Suppressor macrophage treated with lipopolysaccharide for 1 hour (primary cell): ENCODE results near the gene YIF1B.
"Not testable (repeated sequence)": the region's sequence is repeated elsewhere in the genome, so short reads cannot be mapped to it uniquely, and the experiment has no call there.

ENCODE experiments used
- DNase-seq, 3 donors: peaks; one replicate each; pipeline ENCODE4 v3.0.0-alpha.2; 2020 to 2022

YIF1B gene

GRCh38 chr19:38270587-38271167, 45.1 kb downstream of the YIF1B start:
- peak; percentile 35 to 46 (median 41) for DNase-seq

- no peak for DNase-seq
Observed at GRCh38 chr19:38268539-38268938, 47.2 kb downstream of the YIF1B start.

GRCh38 chr19:38267761-38268483, 47.8 kb downstream of the YIF1B start:
- DNase-seq: no peak

- no peak for DNase-seq
Observed at GRCh38 chr19:38266981-38267597, 48.7 kb downstream of the YIF1B start.

- DNase-seq: no peak
Observed at GRCh38 chr19:38265921-38266429, 49.8 kb downstream of the YIF1B start.

GRCh38 chr19:38265213-38265861, 50.4 kb downstream of the YIF1B start:
- peak in 2 of 3 donors; percentile 26 to 28 for DNase-seq

- DNase-seq: peak in 1 of 3 donors; percentile 38
Observed at GRCh38 chr19:38264486-38265212, 51.1 kb downstream of the YIF1B start, which contains the start of gene SPINT2. Gene SPINT2 (plus strand): TSS chr19:38264573. CDS start chr19:38264893, 320 bp downstream.

GRCh38 chr19:38263689-38264485, 51.9 kb downstream of the YIF1B start:
- peak; percentile 89 to 92 (median 91) for DNase-seq

GRCh38 chr19:38262585-38263268, 53.0 kb downstream of the YIF1B start:
- DNase-seq: no peak

- DNase-seq: not testable (repeated sequence)
Observed at GRCh38 chr19:38261942-38262341, 53.8 kb downstream of the YIF1B start.

GRCh38 chr19:38255383-38256014, 60.2 kb downstream of the YIF1B start:
- DNase-seq: no peak

- DNase-seq: no peak
Observed at GRCh38 chr19:38253788-38254187, 62.0 kb downstream of the YIF1B start.
